Measurements from ENCODE around the gene SBF2. TPM values are rescaled to one million over a fixed set of nuclear protein-coding genes. Genes with fewer than 3 reads are reported as not detected.

Gene SBF2
- total and polyA plus RNA-seq, 2 donors (not counting 3 experiments of a cell fraction or from before 2014, with no cell fraction given): 15.4 to 42.4 TPM

GRCh38 chr11:10144954-10145353, 149.1 kb downstream of the SBF2 start:
- Histone ChIP-seq H3K79me2 (ENCODE audit: control insufficient read depth, insufficient read depth, low read length) (peaks cover 13% of the 10 kb centered on the region), H3K27ac (ENCODE audit: insufficient read depth, low read depth, low read length) (no peak overlapping the region), H4K20me1 (replicated peaks; ENCODE audit: control insufficient read depth, extremely low read depth, insufficient read depth, low read length) (peaks cover 2% of the 10 kb centered on the region), H3K4me1 (ENCODE audit: control insufficient read depth, extremely low read depth, insufficient read depth, low read length) (peaks cover 7% of the 10 kb centered on the region), H3K4me2 (ENCODE audit: insufficient read depth, low read length) (no peak overlapping the region), H3K36me3 (ENCODE audit: control insufficient read depth in 2 of 2, extremely low read depth in 1 of 2, insufficient read depth in 2 of 2, low read length in 2 of 2) (no peaks in the 10 kb centered on the region), H3K27me3 (ENCODE audit: control insufficient read depth in 2 of 2, insufficient read depth in 2 of 2, low read length in 2 of 2) (no peaks in the 10 kb centered on the region), H3K9me1 (replicated peaks; ENCODE audit: control insufficient read depth, extremely low read depth, insufficient read depth, low read length) (no peaks in the 10 kb centered on the region), H3K4me3 (replicated peaks in 1 of 3; ENCODE audit: insufficient read depth in 1 of 3, low read depth in 1 of 3, low read length in 3 of 3) (no peak overlapping the region), H2AFZ (ENCODE audit: low read depth, low read length) (no peak overlapping the region), H3K9ac (replicated peaks; ENCODE audit: extremely low read depth, insufficient read depth, low read length) (no peak overlapping the region), H3K9me3 (replicated peaks; ENCODE audit: control insufficient read depth, insufficient read depth, low read length) (no peaks in the 10 kb centered on the region)
- TF ChIP-seq POLR2A (IDR thresholded peaks at IDR 0.05; ENCODE audit: low read depth, low read length) (no peak), JUN (IDR thresholded peaks at IDR 0.05; ENCODE audit: borderline replicate concordance, insufficient read depth, insufficient read length, low read depth) (no peak), GATA2 (IDR thresholded peaks at IDR 0.05; ENCODE audit: insufficient read depth, insufficient read length, low read depth, low read length) (no peak), FOS (IDR thresholded peaks at IDR 0.05; ENCODE audit: borderline replicate concordance, insufficient read depth, low read length) (no peak), EZH2 (IDR thresholded peaks at IDR 0.05; ENCODE audit: borderline replicate concordance, low read depth, low read length, severe bottlenecking) (no peak), MYC (IDR thresholded peaks at IDR 0.05; ENCODE audit: low read depth, low read length) (no peak), POLR2AphosphoS5 (IDR thresholded peaks at IDR 0.05; ENCODE audit: insufficient read depth, low read depth, low read length) (no peak)
- TF ChIP-seq, protein P1, sequence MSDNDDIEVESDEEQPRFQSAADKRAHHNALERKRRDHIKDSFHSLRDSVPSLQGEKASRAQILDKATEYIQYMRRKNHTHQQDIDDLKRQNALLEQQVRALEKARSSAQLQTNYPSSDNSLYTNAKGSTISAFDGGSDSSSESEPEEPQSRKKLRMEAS (IDR thresholded peaks at IDR 0.05; ENCODE audit: insufficient read depth, insufficient read length): no peak
- TF ChIP-seq, protein P2, sequence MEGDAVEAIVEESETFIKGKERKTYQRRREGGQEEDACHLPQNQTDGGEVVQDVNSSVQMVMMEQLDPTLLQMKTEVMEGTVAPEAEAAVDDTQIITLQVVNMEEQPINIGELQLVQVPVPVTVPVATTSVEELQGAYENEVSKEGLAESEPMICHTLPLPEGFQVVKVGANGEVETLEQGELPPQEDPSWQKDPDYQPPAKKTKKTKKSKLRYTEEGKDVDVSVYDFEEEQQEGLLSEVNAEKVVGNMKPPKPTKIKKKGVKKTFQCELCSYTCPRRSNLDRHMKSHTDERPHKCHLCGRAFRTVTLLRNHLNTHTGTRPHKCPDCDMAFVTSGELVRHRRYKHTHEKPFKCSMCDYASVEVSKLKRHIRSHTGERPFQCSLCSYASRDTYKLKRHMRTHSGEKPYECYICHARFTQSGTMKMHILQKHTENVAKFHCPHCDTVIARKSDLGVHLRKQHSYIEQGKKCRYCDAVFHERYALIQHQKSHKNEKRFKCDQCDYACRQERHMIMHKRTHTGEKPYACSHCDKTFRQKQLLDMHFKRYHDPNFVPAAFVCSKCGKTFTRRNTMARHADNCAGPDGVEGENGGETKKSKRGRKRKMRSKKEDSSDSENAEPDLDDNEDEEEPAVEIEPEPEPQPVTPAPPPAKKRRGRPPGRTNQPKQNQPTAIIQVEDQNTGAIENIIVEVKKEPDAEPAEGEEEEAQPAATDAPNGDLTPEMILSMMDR (IDR thresholded peaks at IDR 0.05; ENCODE audit: extremely low read depth in 1 of 2, insufficient read depth in 1 of 2, low read depth in 1 of 2, low read length in 2 of 2): no peak
- FAIRE-seq (no peak), DNase-seq (ENCODE audit: low read depth, low spot score) (no peak)
- CTCF ChIA-PET: no interaction called here
- intact Hi-C loops (cut with micrococcal nuclease) (no loop called here), dilution Hi-C loops (cut with MboI; ENCODE audit: extremely low pct_ligation_motif_present, low sequenced_read_pairs) (no loop called here)
- no TSS peak for BruUV-seq (replicated peaks)
- POLR2A ChIA-PET: no interaction called here
